ENCODE measurements around the gene CD40. TPM values are rescaled to one million over a fixed set of nuclear protein-coding genes. Genes with fewer than 3 reads are reported as not detected.

The CD40 gene
- total and polyA plus RNA-seq, 10 of the 15 experiments (the other 5 are each of a cell fraction or from before 2014, with no cell fraction given): 40.8 to 193 (median 89.5) TPM

GRCh38 chr20:46071573-46071972 lies 46.5 kb upstream of the CD40 start:
- BruUV-seq (replicated peaks): no TSS peak
- 98% methylated on average over 3 of the region's 3 CpGs for WGBS (ENCODE audit: insufficient coverage, insufficient replicate concordance, low lambda C conversion rate, missing lambda C conversion rate)
- POLR2A ChIA-PET: no interaction called here

More at GRCh38 chr20:46071573-46071972, 46.5 kb upstream of the CD40 start:
- TF ChIP-seq SP1 (IDR thresholded peaks at IDR 0.05; ENCODE audit: low read depth, low read length) (no peak), HDGF (IDR thresholded peaks at IDR 0.05) (no peak), IKZF2 (IDR thresholded peaks at IDR 0.05) (no peak), SREBF1 (IDR thresholded peaks at IDR 0.05; ENCODE audit: low read length) (no peak), SIX5 (IDR thresholded peaks at IDR 0.05; ENCODE audit: low read depth, low read length, severe bottlenecking) (no peak), RB1 (IDR thresholded peaks at IDR 0.05; ENCODE audit: borderline replicate concordance) (no peak), SMAD5 (IDR thresholded peaks at IDR 0.05; ENCODE audit: low read depth) (no peak), EZH2 (IDR thresholded peaks at IDR 0.05; ENCODE audit: borderline replicate concordance, control insufficient read depth, low read depth, low read length) (no peak), CREM (IDR thresholded peaks at IDR 0.05; ENCODE audit: low read depth) (no peak), ZZZ3 (IDR thresholded peaks at IDR 0.05; ENCODE audit: control insufficient read depth, insufficient read length, low read depth) (no peak), KDM1A (IDR thresholded peaks at IDR 0.05; ENCODE audit: borderline replicate concordance) (no peak), REST (IDR thresholded peaks at IDR 0.05; ENCODE audit: low read depth, low read length) (no peak), STAT1 (conservative IDR thresholded peaks at IDR 0.05) (no peak), SIN3A (IDR thresholded peaks at IDR 0.05; ENCODE audit: low read depth, low read length) (no peak)
- TF ChIP-seq, protein P1, sequence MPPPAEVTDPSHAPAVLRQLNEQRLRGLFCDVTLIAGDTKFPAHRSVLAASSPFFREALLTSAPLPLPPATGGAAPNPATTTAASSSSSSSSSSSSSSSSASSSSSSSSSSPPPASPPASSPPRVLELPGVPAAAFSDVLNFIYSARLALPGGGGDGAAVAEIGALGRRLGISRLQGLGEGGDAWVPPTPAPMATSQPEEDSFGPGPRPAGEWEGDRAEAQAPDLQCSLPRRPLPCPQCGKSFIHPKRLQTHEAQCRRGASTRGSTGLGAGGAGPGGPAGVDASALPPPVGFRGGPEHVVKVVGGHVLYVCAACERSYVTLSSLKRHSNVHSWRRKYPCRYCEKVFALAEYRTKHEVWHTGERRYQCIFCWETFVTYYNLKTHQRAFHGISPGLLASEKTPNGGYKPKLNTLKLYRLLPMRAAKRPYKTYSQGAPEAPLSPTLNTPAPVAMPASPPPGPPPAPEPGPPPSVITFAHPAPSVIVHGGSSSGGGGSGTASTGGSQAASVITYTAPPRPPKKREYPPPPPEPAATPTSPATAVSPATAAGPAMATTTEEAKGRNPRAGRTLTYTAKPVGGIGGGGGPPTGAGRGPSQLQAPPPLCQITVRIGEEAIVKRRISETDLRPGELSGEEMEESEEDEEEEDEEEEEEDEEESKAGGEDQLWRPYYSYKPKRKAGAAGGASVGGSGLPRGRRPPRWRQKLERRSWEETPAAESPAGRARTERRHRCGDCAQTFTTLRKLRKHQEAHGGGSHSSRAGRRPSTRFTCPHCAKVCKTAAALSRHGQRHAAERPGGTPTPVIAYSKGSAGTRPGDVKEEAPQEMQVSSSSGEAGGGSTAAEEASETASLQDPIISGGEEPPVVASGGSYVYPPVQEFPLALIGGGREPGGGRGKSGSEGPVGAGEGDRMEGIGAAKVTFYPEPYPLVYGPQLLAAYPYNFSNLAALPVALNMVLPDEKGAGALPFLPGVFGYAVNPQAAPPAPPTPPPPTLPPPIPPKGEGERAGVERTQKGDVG (CRISPR knock-in tag; IDR thresholded peaks at IDR 0.05): no peak
- TF ChIP-seq, protein P2, sequence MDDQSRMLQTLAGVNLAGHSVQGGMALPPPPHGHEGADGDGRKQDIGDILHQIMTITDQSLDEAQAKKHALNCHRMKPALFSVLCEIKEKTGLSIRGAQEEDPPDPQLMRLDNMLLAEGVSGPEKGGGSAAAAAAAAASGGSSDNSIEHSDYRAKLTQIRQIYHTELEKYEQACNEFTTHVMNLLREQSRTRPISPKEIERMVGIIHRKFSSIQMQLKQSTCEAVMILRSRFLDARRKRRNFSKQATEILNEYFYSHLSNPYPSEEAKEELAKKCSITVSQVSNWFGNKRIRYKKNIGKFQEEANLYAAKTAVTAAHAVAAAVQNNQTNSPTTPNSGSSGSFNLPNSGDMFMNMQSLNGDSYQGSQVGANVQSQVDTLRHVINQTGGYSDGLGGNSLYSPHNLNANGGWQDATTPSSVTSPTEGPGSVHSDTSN (IDR thresholded peaks at IDR 0.05; ENCODE audit: insufficient replicate concordance, low read depth, low read length): no peak
- no peak overlapping the region for H3K4me3 ChIP-seq
- H4K20me1 ChIP-seq (ENCODE audit: control insufficient read depth, insufficient read depth): no peaks in the 10 kb centered on the region
- ATAC-seq (no peak), FAIRE-seq (no peak), DNase-seq (ENCODE audit: low read depth, low spot score) (no peak)
- H3K36me3 ChIP-seq (ENCODE audit: control insufficient read depth in 2 of 2, insufficient read depth in 2 of 2, low read length in 1 of 2): peaks cover 1 to 40% of the 10 kb centered on the region in 2 experiments
- no peaks in the 10 kb centered on the region for H3K4me1 ChIP-seq (ENCODE audit: control insufficient read depth, insufficient read depth, low read length)
- ChIA-PET RAD21 (ENCODE audit: unreplicated experiment) (no interaction called here), SMC1A (ENCODE audit: uncharacterized antibody, unreplicated experiment) (no interaction called here), CTCF (no interaction called here)
- no peak overlapping the region for H3K9ac ChIP-seq (ENCODE audit: control insufficient read depth, insufficient read depth, low read length)
- no peaks in the 10 kb centered on the region for H3K79me2 ChIP-seq (ENCODE audit: control insufficient read depth, insufficient read depth, low read length)
- intact Hi-C loops (cut with micrococcal nuclease; ENCODE audit: unreplicated experiment): no loop called here
- in situ Hi-C loops (cut with MboI): no loop called here
- no peak overlapping the region for H3K4me2 ChIP-seq (ENCODE audit: control insufficient read depth, insufficient read depth)
- no peaks in the 10 kb centered on the region for H3K9me3 ChIP-seq (replicated peaks; ENCODE audit: control insufficient read depth, insufficient read depth, low read length)
- H3K27me3 ChIP-seq (replicated peaks in 1 of 2; ENCODE audit: control insufficient read depth in 2 of 2, insufficient read depth in 2 of 2, low read length in 1 of 2): no peaks in the 10 kb centered on the region
- H3K27ac ChIP-seq (ENCODE audit: control insufficient read depth, insufficient read depth): no peak overlapping the region
- no peak overlapping the region for H2AFZ ChIP-seq (ENCODE audit: control insufficient read depth, low read depth, low read length)

Measured in GM12878 (cell line).